GM18909 (cell line): ENCODE results near the gene OCA2.

Source experiments
- ATAC-seq: cut with Tn5 transposase; IDR thresholded peaks from one replicate; pipeline ENCODE4 v1.9.1; 2021; ENCODE audit warnings: mild to moderate bottlenecking; ENCODE audit not compliant: unreplicated experiment, poor library complexity

The OCA2 gene

DNA sequence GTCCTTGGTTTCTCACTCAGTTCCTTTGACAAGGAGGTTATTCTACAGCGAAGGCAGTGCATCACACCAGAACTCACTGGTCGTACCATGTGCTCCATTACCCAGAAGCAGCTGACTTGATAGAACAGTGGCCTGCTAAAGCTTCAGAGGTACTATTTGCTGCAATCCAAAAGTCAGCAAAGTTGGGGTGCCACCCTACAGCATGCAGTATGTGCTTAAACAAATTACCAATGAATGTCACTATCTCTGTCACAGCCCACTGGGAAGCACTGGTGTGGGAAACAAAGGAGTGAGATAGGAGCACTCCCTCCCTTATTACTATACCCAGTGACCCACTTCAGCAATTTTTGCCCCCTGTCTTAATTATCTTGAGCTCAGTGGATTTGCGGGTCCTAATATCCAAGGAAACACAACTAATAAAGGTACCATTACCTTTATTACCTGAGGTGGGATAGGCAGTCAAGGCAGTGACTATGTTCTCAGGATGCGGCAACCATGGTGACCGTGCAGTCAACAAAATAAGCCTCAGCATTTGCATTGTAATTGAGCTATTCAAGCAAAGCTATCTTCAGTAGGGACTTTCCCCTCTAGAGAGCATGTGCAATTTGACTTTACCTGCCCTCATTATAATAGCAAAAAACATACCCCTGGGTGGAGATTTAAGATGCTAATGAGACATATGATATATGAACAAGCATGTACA is 199.4 kb downstream of the OCA2 start:
- ATAC-seq = no peak

DNA sequence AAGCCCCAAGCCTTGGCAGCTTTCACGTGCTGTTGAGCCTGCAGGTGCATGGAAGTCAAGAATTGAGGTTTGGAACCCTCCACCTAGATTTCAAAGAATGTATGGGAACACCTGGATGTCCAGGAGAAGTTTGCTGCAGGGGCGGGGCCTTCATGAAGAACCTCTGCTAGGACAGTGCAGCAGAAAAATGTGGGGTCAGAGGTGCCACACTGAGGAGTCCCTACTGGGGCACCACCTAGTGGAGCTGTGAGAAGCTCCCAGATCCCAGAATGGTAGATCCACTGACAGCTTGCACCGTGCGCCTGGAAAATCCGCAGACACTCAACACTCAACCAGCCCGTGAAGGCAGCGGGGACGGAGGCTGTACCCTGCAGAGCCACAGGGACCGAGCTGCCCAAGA is 201.6 kb downstream of the OCA2 start:
- no peak for ATAC-seq

DNA sequence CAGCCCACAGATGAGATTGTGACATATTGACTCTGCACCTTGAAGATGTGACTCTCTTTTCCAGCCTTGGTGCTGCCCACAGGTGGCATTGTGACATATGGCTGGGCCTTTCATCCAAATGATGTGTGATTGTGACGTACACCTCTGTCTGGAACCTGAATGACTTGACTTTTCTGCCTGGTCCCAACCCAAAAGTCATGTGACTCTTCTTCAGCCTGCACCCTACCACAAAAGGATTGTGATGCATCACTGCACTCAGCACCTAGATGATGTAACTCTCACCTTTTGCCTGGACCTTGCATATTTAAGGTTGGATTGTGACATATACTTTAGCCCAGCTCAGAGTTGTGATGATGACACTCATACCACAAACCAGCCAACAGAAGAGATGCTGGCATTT is 204.5 kb downstream of the OCA2 start:
- no peak for ATAC-seq

DNA sequence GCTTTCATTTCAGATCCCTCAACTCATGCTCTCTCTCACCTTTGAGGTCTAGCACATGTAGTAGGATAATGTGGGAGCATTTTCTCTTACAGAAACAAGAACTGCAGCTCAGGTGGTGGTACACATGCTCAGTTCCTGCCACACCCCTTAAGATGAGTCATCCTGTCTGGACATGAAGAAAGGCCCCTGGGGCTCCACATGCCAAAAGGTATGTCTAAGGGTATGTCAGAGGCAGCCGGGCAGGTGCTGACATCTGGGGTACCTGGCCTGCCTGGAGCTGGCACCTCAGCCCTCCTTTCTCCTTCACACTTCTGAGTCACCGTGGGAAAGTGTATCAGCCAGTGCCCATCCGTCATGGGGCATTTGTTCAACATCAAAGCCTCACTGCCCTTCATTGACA is 209.9 kb downstream of the OCA2 start:
- no peak for ATAC-seq

DNA sequence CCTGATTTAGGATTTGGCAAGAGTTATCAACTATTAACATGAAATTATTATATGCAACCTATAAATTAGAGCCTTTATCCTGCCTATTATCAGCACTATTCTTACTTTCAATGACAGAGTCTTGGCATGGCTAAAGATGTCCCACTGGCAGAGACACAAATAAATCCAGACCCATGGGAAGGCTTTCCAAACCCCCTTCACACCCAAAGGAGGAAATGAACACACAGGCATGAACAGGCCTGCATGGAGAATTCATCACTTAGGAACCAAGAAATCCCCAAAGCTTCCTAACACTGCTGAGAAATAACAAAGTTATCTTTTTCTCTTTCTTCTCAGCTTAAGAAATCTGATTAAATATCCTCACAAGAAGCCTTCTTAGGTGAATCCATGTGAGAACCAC is 213.9 kb downstream of the OCA2 start:
- no peak for ATAC-seq

DNA sequence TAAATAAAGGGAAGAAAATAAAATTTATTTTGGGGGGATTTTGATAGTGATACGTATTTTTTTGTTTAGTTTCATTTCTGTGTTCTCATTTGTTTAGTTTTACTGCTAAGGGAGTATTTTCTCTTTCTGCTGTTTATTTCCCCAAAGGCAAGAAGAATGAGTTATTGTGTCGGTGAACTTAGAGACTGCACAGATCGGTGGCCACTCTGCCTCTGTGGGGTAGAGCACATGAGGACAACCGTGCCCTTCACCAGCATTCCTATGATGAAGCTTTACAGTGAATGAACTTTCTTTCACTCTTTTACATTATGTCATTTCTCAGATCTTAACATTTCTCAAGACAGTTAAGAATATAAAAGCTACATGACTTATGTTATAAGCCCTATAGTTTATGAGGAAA is 214.4 kb downstream of the OCA2 start:
- no peak for ATAC-seq

DNA sequence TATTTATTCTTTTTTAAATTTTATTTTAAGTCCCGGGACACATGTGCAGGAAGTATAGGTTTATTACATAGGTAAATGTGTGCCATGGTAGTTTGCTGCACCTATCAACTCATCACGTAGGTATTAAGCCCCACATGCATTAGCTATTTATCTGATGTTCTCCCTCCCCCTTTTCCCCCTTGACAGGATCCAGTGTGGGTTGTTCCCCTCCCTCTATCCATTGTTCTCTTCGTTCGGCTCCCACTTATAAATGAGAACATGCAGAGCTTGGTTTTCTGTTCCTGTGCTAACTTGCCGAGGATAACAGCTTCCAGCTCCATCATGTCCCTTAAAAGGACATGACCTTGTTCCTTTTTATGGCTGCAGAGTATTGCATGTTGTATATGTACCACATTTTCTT is 220.3 kb downstream of the OCA2 start:
- no peak for ATAC-seq

DNA sequence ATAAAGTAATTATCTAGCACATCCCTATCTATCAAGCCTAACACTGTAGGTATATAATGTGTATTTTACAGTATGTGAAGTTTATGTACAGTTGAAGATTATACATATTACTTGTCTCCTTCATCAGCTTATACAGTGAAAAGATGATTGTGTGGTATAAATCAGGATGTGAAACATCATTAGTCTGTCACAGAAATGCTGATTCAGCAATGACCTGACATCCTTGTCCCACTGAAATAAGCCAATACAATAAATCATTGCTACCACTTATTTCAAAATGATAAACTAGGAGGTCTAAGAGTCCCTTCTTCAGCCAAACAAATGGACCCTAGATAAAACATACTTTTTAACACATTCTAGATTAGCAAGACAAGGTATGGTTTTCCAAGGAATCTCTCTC is 225.3 kb downstream of the OCA2 start:
- no peak for ATAC-seq

DNA sequence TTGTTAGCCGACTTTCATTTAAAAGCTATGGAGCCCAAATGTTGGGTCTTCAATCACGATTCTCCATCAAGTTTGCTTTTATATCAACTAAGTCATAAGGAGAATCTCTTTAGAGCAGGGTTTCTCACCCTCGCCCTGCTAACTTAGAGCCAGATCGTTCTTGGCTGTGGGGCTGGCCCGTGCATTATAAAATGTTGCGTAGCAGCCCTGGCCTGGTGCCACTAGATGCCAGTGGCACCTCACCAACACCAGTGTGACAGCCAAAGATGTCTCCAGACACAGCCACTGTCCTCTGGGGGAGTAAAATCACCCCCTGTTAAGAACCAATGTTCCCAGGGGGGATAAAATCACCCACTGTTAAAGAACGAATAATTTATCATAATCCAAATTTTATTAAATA is 226.1 kb downstream of the OCA2 start:
- no peak for ATAC-seq

DNA sequence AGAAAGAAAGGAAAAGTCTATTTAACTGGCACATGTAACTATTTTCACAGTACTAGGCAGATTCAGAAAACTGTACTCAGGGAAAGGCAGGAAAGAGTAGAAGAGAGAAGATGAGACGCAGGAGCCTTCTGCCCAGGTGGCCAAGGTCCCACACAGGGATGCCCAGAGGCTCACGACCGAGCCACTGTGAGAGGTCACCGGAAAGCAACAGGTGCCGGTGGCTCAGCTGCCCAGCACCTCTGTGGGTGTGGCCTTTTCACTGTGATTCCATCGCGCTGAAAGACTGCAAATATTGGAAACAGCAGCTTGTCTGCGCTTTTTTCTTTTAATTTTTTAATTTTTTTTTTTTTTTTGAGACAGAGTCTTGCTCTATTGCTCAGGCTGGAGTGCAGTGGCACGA is 226.8 kb downstream of the OCA2 start:
- ATAC-seq = no peak

DNA sequence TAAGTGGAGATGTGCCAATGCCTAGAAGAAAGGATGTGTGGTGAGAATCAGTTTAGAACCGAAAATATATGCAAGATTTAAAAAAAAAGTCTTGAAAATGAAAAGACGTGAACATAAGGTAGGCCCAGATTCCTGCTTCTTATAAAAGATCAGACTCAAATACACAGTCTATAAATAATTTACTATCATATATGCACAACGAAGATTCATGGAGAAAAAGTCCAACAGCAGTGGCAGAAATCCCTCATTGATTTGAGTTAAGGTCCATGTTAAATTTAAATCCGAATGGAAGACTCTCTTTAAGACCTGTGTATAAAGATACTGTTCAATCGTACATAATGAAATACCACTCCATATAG is 227.2 kb downstream of the OCA2 start:
- no peak for ATAC-seq

DNA sequence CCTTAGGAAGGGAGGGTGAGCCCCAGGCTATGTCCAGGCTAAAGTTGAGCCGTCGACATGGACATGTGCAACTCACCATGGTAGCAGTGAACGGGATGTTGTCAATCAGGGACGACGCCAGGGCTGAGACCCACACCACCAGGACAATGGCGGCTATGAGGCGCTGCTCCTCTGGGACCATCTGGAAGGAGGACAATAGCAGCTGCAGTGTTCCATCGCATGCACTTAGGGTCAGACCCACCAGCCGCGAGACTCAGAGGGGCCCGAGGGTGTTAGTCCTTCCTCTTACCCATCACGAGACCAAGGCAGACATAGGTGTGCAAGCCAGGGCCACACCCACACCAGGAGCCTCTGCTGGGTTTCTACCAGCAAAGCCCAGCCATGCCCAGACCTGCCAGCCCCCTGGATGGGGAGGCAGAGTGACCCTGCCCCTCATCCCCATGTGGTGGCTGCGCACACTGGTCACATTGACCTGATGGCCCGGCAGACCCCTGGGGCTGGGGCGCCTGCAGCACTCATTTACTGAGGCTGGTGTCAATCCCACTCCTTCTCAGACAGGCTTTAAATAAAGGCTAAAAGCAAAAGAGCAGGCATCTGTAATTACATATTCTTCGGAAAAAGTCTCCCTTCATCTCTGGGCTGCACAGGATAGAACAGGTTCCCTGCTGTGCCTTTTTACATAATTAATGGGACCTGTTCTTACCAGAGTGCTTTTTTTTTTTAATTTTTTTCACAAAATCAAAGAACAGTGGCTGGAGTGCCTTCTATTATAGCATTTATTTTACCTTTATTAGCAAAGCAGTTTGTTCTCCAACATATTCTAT is 227.8 kb downstream of the OCA2 start:
- no peak for ATAC-seq

DNA sequence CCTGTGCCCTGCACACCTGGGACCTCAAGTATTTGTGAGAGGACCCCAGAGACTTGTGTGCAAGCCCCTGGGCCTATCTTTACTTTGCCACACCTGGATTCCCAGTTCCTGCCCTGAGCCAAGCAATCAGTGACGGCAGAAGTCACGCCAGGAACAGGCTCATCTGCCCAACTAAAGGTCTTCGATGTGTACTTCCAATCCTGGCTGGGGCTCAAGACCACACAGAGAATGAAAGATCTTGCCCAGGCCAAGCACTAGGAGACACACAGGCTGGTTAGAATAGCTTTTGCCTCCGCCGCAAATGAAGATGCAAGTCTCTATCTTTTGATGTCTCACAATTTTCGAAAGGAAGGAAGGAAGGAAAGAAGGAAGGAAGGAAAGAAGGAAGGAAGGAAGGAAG is 228.8 kb downstream of the OCA2 start:
- ATAC-seq = no peak

DNA sequence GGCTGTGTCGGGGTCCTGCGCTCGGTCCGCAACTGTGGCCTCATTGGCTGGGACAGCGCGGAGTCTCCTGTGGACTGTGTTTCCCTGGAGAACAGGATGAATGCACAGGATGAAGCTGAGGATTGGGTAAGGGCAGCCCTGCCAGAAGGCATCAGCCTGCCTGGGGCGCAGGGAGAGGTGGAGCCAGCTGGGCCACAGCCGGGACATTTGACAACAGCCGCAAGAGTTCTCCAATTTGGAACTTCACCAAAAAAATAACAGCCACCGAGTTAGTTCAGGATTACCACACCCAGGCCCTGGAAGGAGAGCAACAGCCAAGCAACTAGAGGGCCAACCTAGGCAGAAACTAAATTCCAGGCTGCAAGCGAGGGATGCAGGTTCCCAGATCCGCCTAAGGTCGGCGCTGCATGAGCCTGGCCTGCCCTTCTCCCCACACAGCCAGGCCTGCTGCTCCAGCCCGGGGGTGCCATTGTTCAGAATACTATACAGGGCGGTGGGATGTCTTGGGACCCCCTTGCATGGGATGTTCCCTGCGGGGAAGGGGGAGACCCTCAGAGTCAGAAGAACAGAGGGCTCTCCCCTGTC is 229.3 kb downstream of the OCA2 start:
- ATAC-seq = no peak

DNA sequence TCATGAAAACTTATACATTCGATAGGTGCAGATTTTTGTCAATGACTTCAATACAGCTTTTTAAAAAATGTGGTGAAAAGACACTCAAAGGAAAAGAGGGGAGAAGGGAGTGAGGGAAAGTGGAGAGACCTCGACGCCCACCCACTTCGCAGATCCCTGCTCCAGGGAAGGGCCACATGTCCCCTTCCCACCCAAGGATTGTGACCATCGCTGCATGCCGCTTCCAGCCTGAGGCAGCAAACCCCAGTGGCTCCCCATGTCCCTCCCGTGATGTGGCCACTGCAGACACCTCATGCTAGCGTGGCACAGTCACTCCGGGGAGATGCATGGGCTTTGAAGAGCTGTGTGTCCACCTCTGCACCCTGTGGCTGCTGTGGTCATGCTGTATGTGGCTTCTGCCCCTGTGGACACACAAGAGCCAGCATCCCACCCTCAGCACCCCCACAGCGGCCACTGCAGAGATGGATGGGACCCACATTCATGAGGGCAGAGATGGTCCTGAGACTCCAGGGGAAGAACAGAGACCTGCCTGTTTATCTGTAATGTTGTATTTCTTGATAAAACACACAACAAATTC is 230.2 kb downstream of the OCA2 start:
- ATAC-seq = no peak

DNA sequence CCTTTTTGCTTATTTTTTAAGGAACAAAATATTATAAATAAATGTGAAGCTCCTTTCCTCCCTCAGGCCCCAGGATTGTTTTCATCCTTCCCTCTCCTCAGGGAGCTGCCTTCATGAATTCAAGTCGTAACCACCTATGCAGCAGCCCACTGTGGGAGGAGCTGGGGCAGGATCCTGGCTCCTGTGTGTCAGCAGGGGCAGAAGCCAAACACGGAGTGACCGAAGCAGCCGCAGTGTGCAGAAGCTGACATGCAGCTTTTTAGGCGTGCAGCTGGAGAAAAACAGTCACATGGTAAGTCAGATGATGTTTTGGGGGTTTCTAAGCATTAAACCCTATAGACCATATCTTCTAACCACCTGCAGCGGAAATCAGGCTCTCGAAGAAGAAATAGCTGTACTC is 231.3 kb downstream of the OCA2 start:
- ATAC-seq = no peak

DNA sequence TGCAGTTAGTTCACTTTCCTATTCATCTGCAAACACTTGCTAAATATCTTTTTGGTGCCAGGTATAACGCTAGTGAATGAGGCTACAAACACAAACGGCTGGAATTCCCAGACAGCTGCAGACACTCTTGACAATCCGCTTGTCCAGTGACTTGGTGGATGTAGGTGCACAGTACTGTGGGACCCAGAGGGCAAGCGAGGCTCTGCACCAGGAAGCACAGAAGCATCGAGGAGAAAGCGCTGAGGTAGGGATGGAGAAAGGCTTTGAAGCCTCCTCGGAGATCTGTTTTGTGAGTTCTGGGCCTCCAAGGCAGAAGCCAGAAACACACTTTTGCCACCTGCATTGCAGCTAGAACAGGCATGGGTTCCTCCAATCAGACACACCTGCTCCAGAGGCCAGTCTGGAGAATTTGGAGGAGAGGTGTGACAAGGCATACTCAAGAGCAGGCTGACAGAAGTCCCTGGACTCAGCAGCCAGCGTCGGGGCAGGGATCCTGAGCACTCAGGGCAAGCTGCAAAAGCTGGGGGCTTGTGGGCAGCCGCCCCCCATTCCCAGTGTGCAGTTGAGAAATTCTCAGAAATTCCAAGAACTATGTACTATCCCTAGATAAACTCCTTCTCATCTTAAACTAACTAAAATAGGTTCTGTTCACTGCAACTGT is 232.5 kb downstream of the OCA2 start:
- no peak for ATAC-seq

DNA sequence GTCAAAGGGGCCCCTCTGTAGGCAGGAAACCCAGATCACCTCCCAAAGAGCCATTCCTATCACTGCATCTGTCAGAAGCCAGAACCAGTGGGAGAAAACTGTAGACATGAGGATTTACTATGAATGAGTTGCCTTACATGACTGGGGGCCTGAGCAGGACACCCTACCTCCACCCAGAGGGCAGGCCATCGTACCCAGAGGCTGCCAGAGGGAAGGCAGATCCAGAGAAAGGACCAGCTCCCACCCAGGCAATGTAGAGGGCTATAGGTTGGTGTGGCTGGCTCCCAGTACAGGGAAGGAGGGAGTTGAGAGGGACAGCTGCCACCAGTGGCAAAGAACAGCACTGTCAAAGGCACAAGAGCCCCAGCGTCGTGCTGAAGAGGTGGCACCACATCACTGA is 233.2 kb downstream of the OCA2 start:
- no peak for ATAC-seq

DNA sequence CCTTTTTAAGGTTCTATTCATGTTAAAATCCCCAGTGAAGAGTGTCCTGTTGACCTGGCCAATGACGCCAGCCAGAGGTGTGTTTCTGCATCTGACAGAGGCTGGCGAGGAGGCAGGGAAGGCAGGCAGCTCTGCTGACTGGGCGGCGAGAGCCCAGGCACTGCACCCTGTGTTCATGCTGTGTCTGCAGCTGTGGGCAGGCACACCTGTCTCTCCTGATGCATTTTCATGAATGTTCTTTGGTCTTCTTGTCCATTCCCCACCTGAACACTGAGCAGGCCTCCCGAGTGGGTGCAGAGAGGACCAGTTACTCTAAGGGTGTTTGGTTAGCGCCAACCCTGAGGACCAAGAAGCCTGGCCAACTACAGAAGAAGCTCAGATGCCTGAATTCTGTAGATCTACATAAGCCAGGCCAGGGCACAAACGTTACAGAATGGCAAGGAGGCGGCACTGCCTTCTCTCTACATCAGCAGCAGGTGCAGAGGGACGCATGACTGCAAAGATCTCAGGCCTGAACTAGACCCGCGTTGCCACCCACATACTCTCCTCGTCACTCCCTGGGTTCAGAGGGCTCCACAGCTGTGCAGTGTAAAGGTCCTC is 233.7 kb downstream of the OCA2 start:
- ATAC-seq = no peak

DNA sequence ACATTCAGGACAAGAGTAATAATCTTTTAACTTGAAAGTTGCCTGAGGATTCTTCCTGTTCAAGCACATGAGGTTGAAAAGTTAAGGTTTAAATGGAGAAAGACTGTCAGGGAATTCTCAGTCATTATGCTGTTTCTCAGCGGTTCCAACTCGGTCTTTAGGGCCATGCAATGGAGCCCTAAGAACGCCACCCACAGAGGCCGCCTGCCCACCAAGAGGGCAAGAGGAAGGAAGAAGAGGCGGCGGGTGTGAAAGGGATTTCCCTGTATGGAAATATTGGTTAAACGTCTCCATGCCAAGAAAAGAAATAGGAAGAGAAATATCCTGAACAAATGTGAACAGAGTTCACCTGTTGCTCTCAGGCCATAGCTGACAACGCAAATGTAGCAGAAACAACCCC is 234.4 kb downstream of the OCA2 start:
- ATAC-seq = no peak

DNA sequence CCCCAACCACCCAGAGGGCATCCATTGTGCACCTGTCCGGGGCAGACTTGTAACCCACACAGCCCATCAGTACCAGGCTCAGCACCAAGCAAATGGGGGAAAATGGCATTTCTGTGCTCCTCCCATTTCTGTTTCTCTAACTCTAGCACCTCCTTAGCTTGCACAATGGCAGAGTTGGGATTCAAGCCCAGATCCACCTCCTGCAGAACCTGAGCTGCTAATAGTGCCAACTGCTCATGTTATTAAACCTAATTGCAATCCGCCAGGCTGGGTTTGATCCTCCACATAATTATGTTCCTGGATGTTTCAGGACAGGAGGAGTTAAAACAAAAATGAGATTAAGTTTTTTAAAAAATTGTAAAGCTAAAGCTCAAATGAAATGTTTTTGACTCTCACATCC is 235.0 kb downstream of the OCA2 start:
- no peak for ATAC-seq
